PC-9 (cell line): ENCODE measurements around the gene CD6.

Experiments used
- CTCF ChIP-seq: fragments of 200-600 bp; sonication (generic); conservative IDR thresholded peaks from 2 replicates; pipeline ENCODE4 v1.6.1; 2017; ENCODE audit warnings: mixed run types, antibody characterized with exemption, mild to moderate bottlenecking, moderate library complexity
- EZH2 ChIP-seq: fragments of 200-600 bp; sonication (generic); IDR thresholded peaks from 2 replicates; pipeline ENCODE4 v1.8.0; 2017; ENCODE audit warnings: antibody characterized with exemption, low read depth

GRCh38 chr11:61024938-61025820 is 53.7 kb downstream of the CD6 start:
- TF ChIP-seq CTCF (no peak), EZH2 (no peak)
